Activated CD8-positive, alpha-beta T cell treated with anti-CD3 and anti-CD28 coated beads for 36 hours (primary cell): Measurements from ENCODE around the gene HS1BP3. TPM values are rescaled to one million over a fixed set of nuclear protein-coding genes. Genes with fewer than 3 reads are reported as not detected.

Source experiments
- ATAC-seq: fragments of 200-7000 bp; cut with Tn5 transposase; one replicate; pipeline ENCODE4 v1.10.0; 2021; ENCODE audit warnings: mild to moderate bottlenecking, moderate library complexity
- CTCF ChIA-PET: fragments of 350-600 bp; sonication (Branson Sonifier 250); formaldehyde crosslinking; loops from one replicate; lab custom pipeline; 2021; ENCODE audit warnings: antibody characterized with exemption; lab: Charles Lee
- POLR2A ChIA-PET: fragments of 350-600 bp; sonication (Branson Sonifier 250); formaldehyde crosslinking; loops from one replicate; lab custom pipeline; 2021; ENCODE audit warnings: antibody characterized with exemption; lab: Charles Lee
- DNase-seq: peaks from one replicate; pipeline ENCODE4 v3.0.0-alpha.2; 2020
- H3K27ac Mint-ChIP-seq: one replicate; pipeline ENCODE4 v1.8.0; 2021; ENCODE audit warnings: mild to moderate bottlenecking, mixed read lengths
- H3K27me3 Mint-ChIP-seq: one replicate; pipeline ENCODE4 v1.8.0; 2021; ENCODE audit warnings: mixed read lengths
- H3K36me3 Mint-ChIP-seq: one replicate; pipeline ENCODE4 v1.8.0; 2021; ENCODE audit warnings: low read depth, mixed read lengths
- H3K4me1 Mint-ChIP-seq: one replicate; pipeline ENCODE4 v1.8.0; 2021; ENCODE audit warnings: low read depth, mixed read lengths
- H3K4me3 Mint-ChIP-seq: one replicate; pipeline ENCODE4 v1.8.0; 2021; ENCODE audit warnings: mild to moderate bottlenecking, moderate library complexity, mixed read lengths
- H3K9me3 Mint-ChIP-seq: one replicate; pipeline ENCODE4 v1.8.0; 2021; ENCODE audit warnings: mixed read lengths
- CTCF ChIP-seq: fragments of 200-600 bp; IDR thresholded peaks from one replicate; pipeline ENCODE4 v1.8.0; 2022; ENCODE audit warnings: antibody characterized with exemption, mild to moderate bottlenecking
- intact Hi-C: fragments of 100-400 bp; cut with micrococcal nuclease; formaldehyde crosslinking; loops from one replicate; pipeline ENCODE4 v1.10.0; 2022
- total RNA-seq, 2 experiments: library from RNA; stranded (reverse); gene quantifications; one replicate each; pipeline ENCODE4 v1.2.3, GENCODE V29; 2021

The HS1BP3 gene
- total RNA-seq, 2 experiments from 2014 or later = 6.5 to 7.9 TPM

GRCh38 chr2:20641123-20641985 lies 9.5 kb downstream of the HS1BP3 start:
- H3K4me3 Mint-ChIP-seq = no peak overlapping the region
- intact Hi-C loops = no loop called here

GRCh38 chr2:20640411-20641122 lies 10.3 kb downstream of the HS1BP3 start:
- TF ChIP-seq CTCF = no peak
- ChIA-PET POLR2A (interaction anchor here (1.2 to 1.6 kb wide), 2 partner anchors 11 to 193 kb away, joined by 3 to 6 read pairs; partner anchors contain the start of gene RHOB), CTCF (interaction anchor here (0.8 to 7.6 kb wide), 7 partner anchors 16 to 209 kb away, joined by 3 to 117 read pairs (median 5); partner anchors contain the start of gene RHOB)
- no peak overlapping the region for H3K4me3 Mint-ChIP-seq
- H3K9me3 Mint-ChIP-seq = no peaks in the 10 kb centered on the region
- intact Hi-C loops = no loop called here
- H3K27ac Mint-ChIP-seq = no peak overlapping the region
- no peaks in the 10 kb centered on the region for H3K27me3 Mint-ChIP-seq
- peaks cover 2% of the 10 kb centered on the region for H3K36me3 Mint-ChIP-seq
- H3K4me1 Mint-ChIP-seq = peaks cover 2% of the 10 kb centered on the region
- DNase-seq (no peak), ATAC-seq (no peak)

More at GRCh38 chr2:20641123-20641985, 9.5 kb downstream of the HS1BP3 start:
- Mint-ChIP-seq H3K27ac (no peak overlapping the region), H3K4me1 (no peaks in the 10 kb centered on the region), H3K36me3 (no peaks in the 10 kb centered on the region), H3K9me3 (no peaks in the 10 kb centered on the region), H3K27me3 (no peaks in the 10 kb centered on the region)
- ATAC-seq = no peak
- ChIA-PET CTCF (interaction anchor here (1.0 to 7.6 kb wide), 20 partner anchors 10 to 317 kb away, joined by 3 to 117 read pairs (median 7); partner anchors contain the start of genes HS1BP3 and RHOB), POLR2A (interaction anchor here (1.4 kb wide), 1 partner anchor 194 kb away, joined by 4 read pairs; the partner anchor contains the start of gene RHOB)
- DNase-seq = no peak
- TF ChIP-seq CTCF = no peak

GRCh38 chr2:20638646-20639430 lies 12.1 kb downstream of the HS1BP3 start:
- DNase-seq (no peak), ATAC-seq (no peak)
- Mint-ChIP-seq H3K9me3 (no peaks in the 10 kb centered on the region), H3K4me1 (peaks cover 2% of the 10 kb centered on the region), H3K4me3 (no peak overlapping the region), H3K27me3 (no peaks in the 10 kb centered on the region), H3K36me3 (peaks cover 2% of the 10 kb centered on the region), H3K27ac (no peak overlapping the region)
- CTCF ChIA-PET = interaction anchor here (0.7 to 7.6 kb wide), 3 partner anchors 200 to 417 kb away, joined by 3 to 113 read pairs (median 3); no protein-coding TSS in a partner anchor
- POLR2A ChIA-PET = no interaction called here
- no peak for TF ChIP-seq CTCF
- intact Hi-C loops = no loop called here

- H3K4me1 Mint-ChIP-seq = peaks cover 2% of the 10 kb centered on the region
These were observed 12.9 kb downstream of the HS1BP3 start for GRCh38 chr2:20638014-20638413.

More at GRCh38 chr2:20638014-20638413, 12.9 kb downstream of the HS1BP3 start:
- DNase-seq (no peak), ATAC-seq (no peak)
- peaks cover 2% of the 10 kb centered on the region for H3K36me3 Mint-ChIP-seq
- no peaks in the 10 kb centered on the region for H3K9me3 Mint-ChIP-seq
- H3K27ac Mint-ChIP-seq = no peak overlapping the region
- no peak overlapping the region for H3K4me3 Mint-ChIP-seq
- CTCF ChIA-PET = interaction anchor here (0.7 to 7.6 kb wide), 2 partner anchors 199 to 416 kb away, joined by 3 to 113 read pairs; no protein-coding TSS in a partner anchor
- intact Hi-C loops = no loop called here
- TF ChIP-seq CTCF = no peak
- POLR2A ChIA-PET = no interaction called here
- no peaks in the 10 kb centered on the region for H3K27me3 Mint-ChIP-seq
